ENCODE measurements around the gene AGPAT3.

DNA sequence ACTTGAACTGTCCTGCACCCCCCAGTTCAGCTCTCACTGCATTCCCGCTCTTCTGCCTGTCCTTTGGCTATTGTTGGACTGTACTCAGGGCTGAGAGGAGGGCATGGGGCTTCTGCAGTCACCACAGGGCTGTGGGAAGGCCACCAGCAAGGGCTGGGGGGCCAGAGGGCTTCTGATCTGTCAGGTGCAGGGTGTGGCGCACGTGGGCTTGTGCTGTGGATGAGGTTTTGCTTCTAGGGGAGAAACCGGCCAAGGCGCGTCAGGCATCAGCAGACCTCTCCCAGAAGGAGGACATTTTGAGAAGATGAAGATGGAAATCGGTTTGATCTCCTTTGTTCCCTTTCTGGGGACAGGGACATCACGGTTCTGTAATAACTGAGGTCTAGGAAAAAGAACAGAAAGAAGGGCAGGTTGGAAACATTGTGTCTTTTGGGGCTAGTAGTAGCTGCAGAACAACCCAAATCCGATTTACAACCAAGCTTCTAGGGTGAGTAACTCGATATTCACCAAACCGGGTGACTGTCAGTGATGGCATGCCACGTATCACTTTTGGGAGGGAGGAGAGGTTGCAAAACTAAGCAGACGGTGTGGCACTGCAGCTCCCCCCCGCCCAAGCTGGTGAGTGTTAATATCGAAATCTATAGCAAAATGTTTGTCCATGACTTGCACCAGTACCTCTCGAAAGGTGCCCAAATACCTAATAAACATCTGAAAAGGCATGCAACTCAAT is 40.9 kb downstream of the AGPAT3 start:
- TF ChIP-seq CTCF (IDR thresholded peaks at IDR 0.05) (no peak), EZH2 (IDR thresholded peaks at IDR 0.05) (no peak), EZH2phosphoT487 (IDR thresholded peaks at IDR 0.05) (no peak)
